ENCODE results near the gene DHCR7. TPM values are rescaled to one million over a fixed set of nuclear protein-coding genes. Genes with fewer than 3 reads are reported as not detected.

Gene DHCR7, protein sequence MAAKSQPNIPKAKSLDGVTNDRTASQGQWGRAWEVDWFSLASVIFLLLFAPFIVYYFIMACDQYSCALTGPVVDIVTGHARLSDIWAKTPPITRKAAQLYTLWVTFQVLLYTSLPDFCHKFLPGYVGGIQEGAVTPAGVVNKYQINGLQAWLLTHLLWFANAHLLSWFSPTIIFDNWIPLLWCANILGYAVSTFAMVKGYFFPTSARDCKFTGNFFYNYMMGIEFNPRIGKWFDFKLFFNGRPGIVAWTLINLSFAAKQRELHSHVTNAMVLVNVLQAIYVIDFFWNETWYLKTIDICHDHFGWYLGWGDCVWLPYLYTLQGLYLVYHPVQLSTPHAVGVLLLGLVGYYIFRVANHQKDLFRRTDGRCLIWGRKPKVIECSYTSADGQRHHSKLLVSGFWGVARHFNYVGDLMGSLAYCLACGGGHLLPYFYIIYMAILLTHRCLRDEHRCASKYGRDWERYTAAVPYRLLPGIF
- total RNA-seq, result 62.7 and 76.6 TPM in 2 replicates

DNA sequence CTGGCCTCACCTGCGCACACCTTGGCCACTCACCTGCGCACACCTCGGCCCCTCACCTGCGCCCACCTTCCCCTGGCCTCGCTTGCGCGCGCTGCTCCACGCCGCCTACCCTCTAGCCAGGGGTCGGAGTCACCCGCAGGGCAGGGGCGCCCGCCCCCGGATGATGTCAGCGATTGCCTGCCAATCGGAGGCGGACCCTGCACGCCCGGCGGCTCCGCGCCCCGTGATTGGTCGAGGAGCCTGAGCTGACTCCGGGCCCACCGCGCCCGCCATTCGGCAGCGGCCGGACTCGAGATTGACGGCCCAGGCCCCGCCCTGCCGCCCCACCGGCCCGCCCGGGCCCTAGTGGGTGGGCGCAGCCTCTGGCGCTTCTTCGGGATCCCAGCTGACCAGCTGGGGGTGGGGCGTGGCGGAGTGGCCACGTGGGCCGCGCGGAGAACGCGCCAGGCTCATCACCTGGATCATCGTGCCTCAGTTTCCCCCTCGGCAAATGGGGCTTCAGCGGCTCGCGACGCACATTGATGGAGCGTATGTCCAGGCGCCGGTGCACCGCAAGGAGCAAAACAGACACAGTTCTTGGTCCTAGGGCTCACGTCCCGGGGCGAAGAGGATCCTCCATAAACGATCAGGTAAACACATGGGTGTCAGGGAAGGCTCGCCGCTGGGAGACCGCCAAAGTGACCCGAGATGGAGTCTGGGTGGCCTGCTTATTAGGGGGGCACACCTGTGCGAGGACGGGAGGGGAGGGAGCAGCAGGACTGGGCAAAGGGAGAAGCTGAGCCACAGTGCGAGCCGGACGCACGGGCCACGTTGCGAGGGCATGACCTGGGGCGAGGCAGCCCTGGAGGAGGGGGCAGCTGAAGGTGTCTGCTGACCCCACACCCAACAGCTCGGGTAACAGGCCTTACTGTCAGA, at the start of gene DHCR7:
DHCR7 (minus strand) TSS at position 137 of the 915 bp plus-strand sequence. CDS start 3,441 bp downstream, outside the sequence.

DNA sequence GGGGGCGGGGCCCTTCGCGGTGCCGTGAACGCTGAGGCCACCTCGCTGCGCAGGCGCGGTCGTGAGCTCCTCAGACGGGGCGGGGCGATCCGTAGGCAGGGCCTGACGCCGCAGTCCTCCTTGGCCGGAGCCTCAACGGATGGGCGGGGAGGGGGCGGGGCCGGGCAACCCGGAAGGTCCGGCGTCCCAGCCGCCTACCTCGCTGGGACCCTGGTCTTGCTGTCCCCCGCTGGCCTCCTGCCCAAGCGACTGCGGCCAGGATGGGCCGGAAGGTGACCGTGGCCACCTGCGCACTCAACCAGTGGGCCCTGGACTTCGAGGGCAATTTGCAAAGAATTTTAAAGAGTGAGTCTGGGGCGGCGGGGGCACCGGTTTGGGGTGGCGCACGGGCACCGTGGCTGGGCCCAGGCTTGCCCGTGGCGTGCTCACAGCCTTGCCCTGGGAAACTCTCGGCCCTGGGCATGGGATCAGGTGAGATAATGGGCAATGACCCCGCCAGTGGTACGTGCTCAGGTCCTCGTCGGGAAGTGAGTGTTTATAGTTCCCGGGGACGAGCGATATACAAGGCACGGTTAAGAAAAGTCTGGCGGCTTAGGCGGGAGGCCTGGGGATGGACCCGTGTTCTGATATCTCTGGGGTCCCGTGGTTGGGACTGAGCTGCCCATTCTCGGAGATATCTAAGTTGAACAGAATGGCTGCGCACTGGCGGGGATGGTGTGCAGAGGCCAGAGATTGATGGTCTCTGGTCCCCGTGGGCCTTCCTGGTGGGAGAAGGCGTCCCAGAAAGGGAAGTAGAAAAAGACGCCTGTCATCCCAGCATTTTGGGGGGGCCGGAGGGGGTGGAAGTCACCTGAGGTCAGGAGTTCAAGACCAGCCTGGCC, 5.1 kb upstream of the DHCR7 start, which contains the start of gene NADSYN1:
NADSYN1 (plus strand) TSS at position 167 of the 881 bp plus-strand sequence; CDS start at position 261, 94 bp downstream.

Other genes with a start within 250 kb of the DHCR7 start
- 9.6 TPM in 2 replicates for gene SHANK2, start 195.8 kb downstream of the DHCR7 start, total RNA-seq
- 90.1 and 109 TPM in 2 replicates for gene NADSYN1, start 4.8 kb upstream of the DHCR7 start, total RNA-seq
- gene KRTAP5-7, start 78.9 kb upstream of the DHCR7 start, total RNA-seq, result not detected in 2 replicates
- 0.24 TPM in 1 of 2 replicates, not detected in the other for gene KRTAP5-8, start 89.6 kb upstream of the DHCR7 start, total RNA-seq
- gene KRTAP5-9, start 100.0 kb upstream of the DHCR7 start, total RNA-seq, result not detected in 2 replicates
- gene KRTAP5-10, start 117.2 kb upstream of the DHCR7 start, total RNA-seq, result not detected in 2 replicates
- gene KRTAP5-11, start 134.5 kb upstream of the DHCR7 start, total RNA-seq, result 0.72 TPM in 1 of 2 replicates, not detected in the other